HEK293 (cell line): Measurements from ENCODE around the gene DGKG.

ENCODE experiments used
- CTCF ChIA-PET: fragments of 350-600 bp; formaldehyde crosslinking; extraction: SDS; loops from one replicate; lab custom pipeline; 2021; ENCODE audit warnings: antibody characterized with exemption; lab: Yijun Ruan, JAX
- POLR2A ChIA-PET: fragments of 300-600 bp; formaldehyde crosslinking; extraction: SDS; loops from one replicate; lab custom pipeline; 2020; ENCODE audit warnings: antibody characterized with exemption, inconsistent platforms; lab: Yijun Ruan, JAX
- H3K27ac ChIP-seq: fragments of 200-500 bp; sonication (Bioruptor generic); 2 replicates; pipeline ENCODE4 v1.5.1; 2014; ENCODE audit warnings: low read depth, low read length, control low read depth, inconsistent platforms; ENCODE audit errors: extremely low read depth
- H3K36me3 ChIP-seq, 2 experiments: fragments of 200-500 bp in 1 of 2; sonication (Bioruptor generic) in 1 of 2; 1 replicate in 1 of 2; 2 replicates in 1 of 2; pipeline ENCODE4 v1.5.1; 2014 to 2017; ENCODE audit warnings: inconsistent platforms in 2 of 2, low read length in 2 of 2; ENCODE audit not compliant: control insufficient read depth in 2 of 2, insufficient read depth in 1 of 2
- H3K4me1 ChIP-seq: fragments of 200-500 bp; sonication (Bioruptor generic); 2 replicates; pipeline ENCODE4 v1.5.1; 2014; ENCODE audit warnings: mild to moderate bottlenecking, low read length, inconsistent platforms; ENCODE audit not compliant: control insufficient read depth, insufficient read depth
- H3K4me3 ChIP-seq: 2 replicates; pipeline ENCODE4 v1.5.1; 2011; ENCODE audit warnings: low read depth, mild to moderate bottlenecking, control low read depth, low read length, moderate library complexity
- H3K9me3 ChIP-seq: fragments of 200-500 bp; sonication (Bioruptor generic); 2 replicates; pipeline ENCODE4 v1.5.1; 2014; ENCODE audit warnings: low read depth, low read length, inconsistent platforms; ENCODE audit not compliant: control insufficient read depth, insufficient read depth
- PRDM1 ChIP-seq: fragments of 450-650 bp; formaldehyde crosslinking; IDR thresholded peaks from 2 replicates; pipeline ENCODE4; 2016; ENCODE audit warnings: missing biosample characterization, missing genetic modification characterization
- SP2 ChIP-seq: fragments of 450-650 bp; formaldehyde crosslinking; IDR thresholded peaks from 2 replicates; pipeline ENCODE4 v1.5.1; 2016; ENCODE audit warnings: missing biosample characterization, missing genetic modification characterization
- WT1 ChIP-seq: fragments of 450-650 bp; formaldehyde crosslinking; IDR thresholded peaks from 2 replicates; pipeline ENCODE4 v1.5.1; 2016; ENCODE audit warnings: missing biosample characterization, missing genetic modification characterization
- YY2 ChIP-seq: fragments of 450-650 bp; formaldehyde crosslinking; IDR thresholded peaks from 2 replicates; pipeline ENCODE4 v1.5.1; 2016; ENCODE audit warnings: missing biosample characterization, missing genetic modification characterization
- ZBTB1 ChIP-seq: fragments of 450-650 bp; formaldehyde crosslinking; IDR thresholded peaks from 2 replicates; pipeline ENCODE4 v1.5.1; 2016; ENCODE audit warnings: missing biosample characterization, missing genetic modification characterization
- ZBTB44 ChIP-seq: fragments of 450-650 bp; IDR thresholded peaks from 2 replicates; pipeline ENCODE4 v1.5.1; 2018; ENCODE audit warnings: missing biosample characterization, mild to moderate bottlenecking, missing genetic modification characterization
- ZNF10 ChIP-seq: fragments of 450-650 bp; formaldehyde crosslinking; IDR thresholded peaks from 2 replicates; pipeline ENCODE4 v1.5.1; 2017; ENCODE audit warnings: missing biosample characterization, missing genetic modification characterization
- ZNF121 ChIP-seq: fragments of 450-650 bp; formaldehyde crosslinking; IDR thresholded peaks from 2 replicates; pipeline ENCODE4 v1.5.1; 2016; ENCODE audit warnings: missing biosample characterization, missing genetic modification characterization
- ZNF155 ChIP-seq: fragments of 450-650 bp; formaldehyde crosslinking; IDR thresholded peaks from 2 replicates; pipeline ENCODE4 v1.5.1; 2016; ENCODE audit warnings: missing biosample characterization, missing genetic modification characterization
- ZNF184 ChIP-seq: fragments of 450-650 bp; IDR thresholded peaks from 2 replicates; pipeline ENCODE4 v1.5.1; 2018; ENCODE audit warnings: missing biosample characterization, mild to moderate bottlenecking, missing genetic modification characterization
- ZNF239 ChIP-seq: fragments of 450-650 bp; formaldehyde crosslinking; IDR thresholded peaks from 2 replicates; pipeline ENCODE4 v1.5.1; 2016; ENCODE audit warnings: missing biosample characterization, missing genetic modification characterization
- ZNF280D ChIP-seq: fragments of 450-650 bp; formaldehyde crosslinking; IDR thresholded peaks from 2 replicates; pipeline ENCODE4 v1.5.1; 2016; ENCODE audit warnings: missing biosample characterization, missing genetic modification characterization
- ZNF292 ChIP-seq: fragments of 450-650 bp; formaldehyde crosslinking; IDR thresholded peaks from 2 replicates; pipeline ENCODE4 v1.5.1; 2016; ENCODE audit warnings: low read depth, missing biosample characterization, missing genetic modification characterization, borderline replicate concordance
- ZNF350 ChIP-seq: fragments of 450-650 bp; formaldehyde crosslinking; IDR thresholded peaks from 2 replicates; pipeline ENCODE4 v1.5.0; 2017; ENCODE audit warnings: missing biosample characterization, mild to moderate bottlenecking, missing genetic modification characterization
- ZNF391 ChIP-seq: fragments of 450-650 bp; formaldehyde crosslinking; IDR thresholded peaks from 2 replicates; pipeline ENCODE4 v1.5.1; 2016; ENCODE audit warnings: low read depth, missing biosample characterization, missing genetic modification characterization, borderline replicate concordance
- ZNF48 ChIP-seq: fragments of 450-650 bp; formaldehyde crosslinking; IDR thresholded peaks from 2 replicates; pipeline ENCODE4 v1.5.1; 2016; ENCODE audit warnings: missing biosample characterization, missing genetic modification characterization
- ZNF623 ChIP-seq: fragments of 450-650 bp; formaldehyde crosslinking; IDR thresholded peaks from 2 replicates; pipeline ENCODE4 v1.5.1; 2016; ENCODE audit warnings: missing biosample characterization, missing genetic modification characterization
- ZNF629 ChIP-seq: fragments of 450-650 bp; formaldehyde crosslinking; IDR thresholded peaks from 2 replicates; pipeline ENCODE4 v1.5.1; 2017; ENCODE audit warnings: missing biosample characterization, missing genetic modification characterization
- ZXDB ChIP-seq: fragments of 450-650 bp; formaldehyde crosslinking; IDR thresholded peaks from 2 replicates; pipeline ENCODE4 v1.5.1; 2016; ENCODE audit warnings: missing biosample characterization, missing genetic modification characterization
- TF ChIP-seq, protein P1 (sequence below): fragments of 450-650 bp; formaldehyde crosslinking; IDR thresholded peaks from 2 replicates; pipeline ENCODE4 v1.5.1; 2016; ENCODE audit warnings: missing biosample characterization, missing genetic modification characterization

The DGKG gene

GRCh38 chr3:186311441-186311840 is 50.6 kb downstream of the DGKG start (continued):
- TF ChIP-seq, protein P1, sequence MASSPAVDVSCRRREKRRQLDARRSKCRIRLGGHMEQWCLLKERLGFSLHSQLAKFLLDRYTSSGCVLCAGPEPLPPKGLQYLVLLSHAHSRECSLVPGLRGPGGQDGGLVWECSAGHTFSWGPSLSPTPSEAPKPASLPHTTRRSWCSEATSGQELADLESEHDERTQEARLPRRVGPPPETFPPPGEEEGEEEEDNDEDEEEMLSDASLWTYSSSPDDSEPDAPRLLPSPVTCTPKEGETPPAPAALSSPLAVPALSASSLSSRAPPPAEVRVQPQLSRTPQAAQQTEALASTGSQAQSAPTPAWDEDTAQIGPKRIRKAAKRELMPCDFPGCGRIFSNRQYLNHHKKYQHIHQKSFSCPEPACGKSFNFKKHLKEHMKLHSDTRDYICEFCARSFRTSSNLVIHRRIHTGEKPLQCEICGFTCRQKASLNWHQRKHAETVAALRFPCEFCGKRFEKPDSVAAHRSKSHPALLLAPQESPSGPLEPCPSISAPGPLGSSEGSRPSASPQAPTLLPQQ: no peak
- TF ChIP-seq ZNF629 (tag by site-specific recombination) (no peak), ZNF391 (tag by site-specific recombination) (no peak), ZNF48 (no peak), ZNF184 (tag by site-specific recombination) (no peak), ZBTB1 (tag by site-specific recombination) (no peak), WT1 (tag by site-specific recombination) (no peak), PRDM1 (tag by site-specific recombination) (no peak), ZNF239 (no peak), ZNF10 (no peak), ZNF121 (tag by site-specific recombination) (no peak)

GRCh38 chr3:186308549-186308948 is 53.5 kb downstream of the DGKG start:
- ChIA-PET CTCF (interaction anchor here (0.8 kb wide), 1 partner anchor 325 kb away, joined by 3 read pairs; no protein-coding TSS in a partner anchor), POLR2A (no interaction called here)
- Histone ChIP-seq H3K4me3 (no peak overlapping the region), H3K9me3 (no peaks in the 10 kb centered on the region), H3K36me3 (no peaks in the 10 kb centered on the region), H3K4me1 (no peaks in the 10 kb centered on the region), H3K27ac (no peak overlapping the region)
- TF ChIP-seq, protein P1: no peak
- TF ChIP-seq ZNF280D (tag by site-specific recombination) (no peak), ZXDB (tag by site-specific recombination) (no peak), ZBTB44 (tag by site-specific recombination) (no peak), SP2 (tag by site-specific recombination) (no peak), YY2 (no peak), ZNF623 (tag by site-specific recombination) (no peak), ZNF292 (no peak), ZNF155 (tag by site-specific recombination) (no peak), ZNF350 (tag by site-specific recombination) (no peak)
